ENCODE results near the gene PDCL2.

Gene PDCL2

DNA sequence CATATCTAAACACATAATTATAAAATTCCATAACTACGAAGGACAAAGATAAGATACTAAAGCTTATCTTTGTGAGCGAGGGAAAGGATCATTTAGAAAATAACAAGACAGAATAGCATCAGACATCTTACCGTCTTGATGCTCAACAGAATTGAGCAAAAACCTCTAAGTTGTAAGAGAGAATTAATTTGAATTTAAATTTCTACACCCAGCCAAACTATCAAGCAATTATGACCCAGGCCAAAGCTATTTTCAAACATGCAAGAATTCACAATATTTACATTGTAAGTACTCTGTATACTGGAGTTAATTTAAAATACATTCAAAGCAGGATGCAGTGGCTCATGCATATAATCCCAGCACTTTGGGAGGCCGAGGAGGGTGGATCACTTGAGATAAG, 61.9 kb downstream of the PDCL2 start:
- no peak overlapping the region for H2AFZ ChIP-seq (ENCODE audit: low read depth, low read length, severe bottlenecking)
- no peaks in the 10 kb centered on the region for H3K9me2 ChIP-seq (replicated peaks; ENCODE audit: insufficient read depth, low read length)
- no peaks in the 10 kb centered on the region for H3F3A ChIP-seq (ENCODE audit: insufficient read depth)
- H3K4me2 ChIP-seq (ENCODE audit: low read depth, low read length, poor library complexity, severe bottlenecking): no peak overlapping the region
- no peaks in the 10 kb centered on the region for H3K27me3 ChIP-seq (ENCODE audit: low read length)
- H3K9ac ChIP-seq (ENCODE audit: low read length): no peak overlapping the region
- H3K79me2 ChIP-seq (ENCODE audit: insufficient read depth, low read length): no peaks in the 10 kb centered on the region
- TF ChIP-seq, protein P1, sequence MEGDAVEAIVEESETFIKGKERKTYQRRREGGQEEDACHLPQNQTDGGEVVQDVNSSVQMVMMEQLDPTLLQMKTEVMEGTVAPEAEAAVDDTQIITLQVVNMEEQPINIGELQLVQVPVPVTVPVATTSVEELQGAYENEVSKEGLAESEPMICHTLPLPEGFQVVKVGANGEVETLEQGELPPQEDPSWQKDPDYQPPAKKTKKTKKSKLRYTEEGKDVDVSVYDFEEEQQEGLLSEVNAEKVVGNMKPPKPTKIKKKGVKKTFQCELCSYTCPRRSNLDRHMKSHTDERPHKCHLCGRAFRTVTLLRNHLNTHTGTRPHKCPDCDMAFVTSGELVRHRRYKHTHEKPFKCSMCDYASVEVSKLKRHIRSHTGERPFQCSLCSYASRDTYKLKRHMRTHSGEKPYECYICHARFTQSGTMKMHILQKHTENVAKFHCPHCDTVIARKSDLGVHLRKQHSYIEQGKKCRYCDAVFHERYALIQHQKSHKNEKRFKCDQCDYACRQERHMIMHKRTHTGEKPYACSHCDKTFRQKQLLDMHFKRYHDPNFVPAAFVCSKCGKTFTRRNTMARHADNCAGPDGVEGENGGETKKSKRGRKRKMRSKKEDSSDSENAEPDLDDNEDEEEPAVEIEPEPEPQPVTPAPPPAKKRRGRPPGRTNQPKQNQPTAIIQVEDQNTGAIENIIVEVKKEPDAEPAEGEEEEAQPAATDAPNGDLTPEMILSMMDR (IDR thresholded peaks at IDR 0.05; ENCODE audit: insufficient read depth, low read length, poor library complexity, severe bottlenecking): no peak
- no peak for TF ChIP-seq EZH2phosphoT487 (conservative IDR thresholded peaks at IDR 0.05; ENCODE audit: low read length)
- H3K9me3 ChIP-seq (ENCODE audit: insufficient read depth, low read length): no peaks in the 10 kb centered on the region
- H3K36me3 ChIP-seq (ENCODE audit: low read length): no peaks in the 10 kb centered on the region
- no peaks in the 10 kb centered on the region for H4K20me1 ChIP-seq (ENCODE audit: low read depth, low read length)
- H3K4me3 ChIP-seq (ENCODE audit: insufficient read depth, low read length, poor library complexity, severe bottlenecking): no peak overlapping the region
- no peak overlapping the region for H3K27ac ChIP-seq (ENCODE audit: low read depth, low read length)

DNA sequence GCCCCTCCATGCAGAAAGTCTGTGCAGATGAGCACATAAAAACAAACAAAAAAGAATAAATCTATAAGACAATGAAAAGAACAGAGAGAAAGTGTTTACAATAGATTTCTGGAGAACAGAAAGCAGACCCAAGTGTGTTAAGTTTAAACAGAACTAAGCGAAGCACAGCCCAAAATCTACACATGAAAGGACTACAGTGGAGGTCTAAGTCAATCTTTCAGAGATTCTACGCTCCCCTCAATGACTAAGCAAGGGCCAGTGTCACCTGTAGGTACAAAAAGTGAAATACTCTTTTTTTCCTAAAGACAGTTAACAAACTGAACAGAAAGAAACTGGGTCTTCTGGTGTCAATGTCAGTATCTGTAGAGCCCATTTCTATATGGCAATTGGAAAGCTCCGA, 63.6 kb downstream of the PDCL2 start:
- TF ChIP-seq, protein P1 (IDR thresholded peaks at IDR 0.05; ENCODE audit: insufficient read depth, low read length, poor library complexity, severe bottlenecking): no peak
- no peak for TF ChIP-seq EZH2phosphoT487 (conservative IDR thresholded peaks at IDR 0.05; ENCODE audit: low read length)
- Histone ChIP-seq H3K4me3 (ENCODE audit: insufficient read depth, low read length, poor library complexity, severe bottlenecking) (no peak overlapping the region), H3K79me2 (ENCODE audit: insufficient read depth, low read length) (no peaks in the 10 kb centered on the region), H3K9me2 (replicated peaks; ENCODE audit: insufficient read depth, low read length) (no peaks in the 10 kb centered on the region), H2AFZ (ENCODE audit: low read depth, low read length, severe bottlenecking) (no peak overlapping the region), H3K9ac (ENCODE audit: low read length) (no peak overlapping the region), H3K36me3 (ENCODE audit: low read length) (no peaks in the 10 kb centered on the region), H4K20me1 (ENCODE audit: low read depth, low read length) (no peaks in the 10 kb centered on the region), H3K27ac (ENCODE audit: low read depth, low read length) (no peak overlapping the region), H3K9me3 (ENCODE audit: insufficient read depth, low read length) (no peaks in the 10 kb centered on the region), H3K27me3 (ENCODE audit: low read length) (no peaks in the 10 kb centered on the region), H3F3A (ENCODE audit: insufficient read depth) (no peaks in the 10 kb centered on the region), H3K4me2 (ENCODE audit: low read depth, low read length, poor library complexity, severe bottlenecking) (no peak overlapping the region)

DNA sequence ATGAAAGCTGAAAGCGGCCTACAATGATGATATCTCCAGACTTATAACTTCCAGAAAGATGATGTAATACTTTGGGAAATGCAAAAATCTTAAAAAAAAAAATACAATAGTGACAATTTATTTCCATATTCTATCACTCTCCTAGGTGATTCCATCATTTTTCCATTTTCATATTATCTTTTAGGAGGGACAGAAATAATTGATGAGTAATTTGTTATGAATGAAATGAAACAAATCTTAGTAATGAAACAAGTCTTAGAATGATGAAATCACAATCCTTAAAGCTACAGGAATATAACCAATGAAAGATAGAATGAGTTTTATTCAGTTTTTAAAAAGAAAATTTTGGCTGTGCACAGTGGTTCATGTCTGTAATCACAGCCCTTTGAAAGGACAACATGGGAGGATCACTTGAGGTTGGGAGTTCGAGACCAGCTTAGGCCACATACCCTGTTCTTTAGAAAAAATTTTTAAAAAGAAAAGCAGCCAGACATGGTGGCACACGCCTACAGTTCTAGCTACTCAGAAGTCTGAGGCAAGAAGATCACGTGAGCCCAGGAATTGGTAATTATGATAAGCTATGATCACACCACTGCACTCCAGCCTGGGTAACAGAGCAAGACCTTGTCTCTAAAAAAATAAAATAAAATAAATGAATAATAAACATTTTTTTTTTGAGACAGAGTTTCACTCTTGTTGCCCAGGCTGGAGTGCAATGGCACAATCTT, 67.0 kb downstream of the PDCL2 start:
- Histone ChIP-seq H3K79me2 (ENCODE audit: insufficient read depth, low read length) (no peaks in the 10 kb centered on the region), H3F3A (ENCODE audit: insufficient read depth) (no peaks in the 10 kb centered on the region), H2AFZ (ENCODE audit: low read depth, low read length, severe bottlenecking) (no peak overlapping the region)

More for the DNA sequence above, 67.0 kb downstream of the PDCL2 start:
- Histone ChIP-seq H3K27ac (ENCODE audit: low read depth, low read length) (no peak overlapping the region), H4K20me1 (ENCODE audit: low read depth, low read length) (no peaks in the 10 kb centered on the region), H3K9me3 (ENCODE audit: insufficient read depth, low read length) (no peaks in the 10 kb centered on the region), H3K4me3 (ENCODE audit: insufficient read depth, low read length, poor library complexity, severe bottlenecking) (no peak overlapping the region), H3K27me3 (ENCODE audit: low read length) (no peaks in the 10 kb centered on the region), H3K9ac (ENCODE audit: low read length) (no peak overlapping the region), H3K4me2 (ENCODE audit: low read depth, low read length, poor library complexity, severe bottlenecking) (no peak overlapping the region), H3K9me2 (replicated peaks; ENCODE audit: insufficient read depth, low read length) (no peaks in the 10 kb centered on the region), H3K36me3 (ENCODE audit: low read length) (no peaks in the 10 kb centered on the region)
- TF ChIP-seq, protein P1 (IDR thresholded peaks at IDR 0.05; ENCODE audit: insufficient read depth, low read length, poor library complexity, severe bottlenecking): no peak
- TF ChIP-seq EZH2phosphoT487 (conservative IDR thresholded peaks at IDR 0.05; ENCODE audit: low read length): no peak

Data from SU-DHL-6 (cell line).